HEK293 (cell line): ENCODE measurements around the gene KRTDAP.

ENCODE experiments used
- CTCF ChIA-PET: fragments of 350-600 bp; formaldehyde crosslinking; extraction: SDS; loops from one replicate; lab custom pipeline; 2021; ENCODE audit warnings: antibody characterized with exemption; lab: Yijun Ruan, JAX
- POLR2A ChIA-PET: fragments of 300-600 bp; formaldehyde crosslinking; extraction: SDS; loops from one replicate; lab custom pipeline; 2020; ENCODE audit warnings: antibody characterized with exemption, inconsistent platforms; lab: Yijun Ruan, JAX
- H3K27ac ChIP-seq: fragments of 200-500 bp; sonication (Bioruptor generic); 2 replicates; pipeline ENCODE4 v1.5.1; 2014; ENCODE audit warnings: low read depth, low read length, control low read depth, inconsistent platforms; ENCODE audit errors: extremely low read depth
- H3K36me3 ChIP-seq, 2 experiments: fragments of 200-500 bp in 1 of 2; sonication (Bioruptor generic) in 1 of 2; 1 replicate in 1 of 2; 2 replicates in 1 of 2; pipeline ENCODE4 v1.5.1; 2014 to 2017; ENCODE audit warnings: inconsistent platforms in 2 of 2, low read length in 2 of 2; ENCODE audit not compliant: control insufficient read depth in 2 of 2, insufficient read depth in 1 of 2
- H3K4me1 ChIP-seq: fragments of 200-500 bp; sonication (Bioruptor generic); 2 replicates; pipeline ENCODE4 v1.5.1; 2014; ENCODE audit warnings: mild to moderate bottlenecking, low read length, inconsistent platforms; ENCODE audit not compliant: control insufficient read depth, insufficient read depth
- H3K4me3 ChIP-seq: 2 replicates; pipeline ENCODE4 v1.5.1; 2011; ENCODE audit warnings: low read depth, mild to moderate bottlenecking, control low read depth, low read length, moderate library complexity
- H3K9me3 ChIP-seq: fragments of 200-500 bp; sonication (Bioruptor generic); 2 replicates; pipeline ENCODE4 v1.5.1; 2014; ENCODE audit warnings: low read depth, low read length, inconsistent platforms; ENCODE audit not compliant: control insufficient read depth, insufficient read depth
- BCL11B ChIP-seq: fragments of 450-650 bp; formaldehyde crosslinking; IDR thresholded peaks from 2 replicates; pipeline ENCODE4 v1.5.1; 2016; ENCODE audit warnings: low read depth, missing biosample characterization, missing genetic modification characterization
- EGR2 ChIP-seq: fragments of 450-650 bp; formaldehyde crosslinking; IDR thresholded peaks from 2 replicates; pipeline ENCODE4 v1.5.1; 2016; ENCODE audit warnings: low read depth, missing biosample characterization, missing genetic modification characterization
- GLIS1 ChIP-seq: fragments of 450-650 bp; formaldehyde crosslinking; IDR thresholded peaks from 2 replicates; pipeline ENCODE4 v1.5.1; 2016; ENCODE audit warnings: missing biosample characterization, missing genetic modification characterization
- KLF1 ChIP-seq: fragments of 450-650 bp; formaldehyde crosslinking; IDR thresholded peaks from 2 replicates; pipeline ENCODE4 v1.5.1; 2016; ENCODE audit warnings: missing biosample characterization, missing genetic modification characterization
- OSR2 ChIP-seq: fragments of 450-650 bp; formaldehyde crosslinking; IDR thresholded peaks from 2 replicates; pipeline ENCODE4 v1.5.1; 2016; ENCODE audit warnings: missing biosample characterization, missing genetic modification characterization
- TRIM28 ChIP-seq: IDR thresholded peaks from 2 replicates; pipeline ENCODE4 v1.6.1; 2011; ENCODE audit warnings: low read length, control low read depth, borderline replicate concordance
- YY1 ChIP-seq: fragments of 450-650 bp; formaldehyde crosslinking; IDR thresholded peaks from 2 replicates; pipeline ENCODE4 v1.5.1; 2018; ENCODE audit warnings: missing biosample characterization, missing genetic modification characterization
- ZBTB17 ChIP-seq: fragments of 450-650 bp; formaldehyde crosslinking; IDR thresholded peaks from 2 replicates; pipeline ENCODE4 v1.5.1; 2016; ENCODE audit warnings: missing biosample characterization, missing genetic modification characterization
- ZBTB26 ChIP-seq: fragments of 450-650 bp; formaldehyde crosslinking; optimal IDR thresholded peaks from 2 replicates; pipeline ENCODE3; 2016; ENCODE audit warnings: missing biosample characterization, mild to moderate bottlenecking, missing genetic modification characterization
- ZFHX2 ChIP-seq: fragments of 450-650 bp; formaldehyde crosslinking; conservative IDR thresholded peaks from 2 replicates; pipeline ENCODE4 v1.5.1; 2016; ENCODE audit warnings: missing biosample characterization, missing genetic modification characterization
- ZFP37 ChIP-seq: fragments of 450-650 bp; formaldehyde crosslinking; IDR thresholded peaks from 2 replicates; pipeline ENCODE4 v1.5.1; 2016; ENCODE audit warnings: missing biosample characterization, missing genetic modification characterization
- ZIC2 ChIP-seq: fragments of 450-650 bp; formaldehyde crosslinking; IDR thresholded peaks from 2 replicates; pipeline ENCODE4 v1.5.1; 2016; ENCODE audit warnings: missing biosample characterization, missing genetic modification characterization
- ZNF132 ChIP-seq: fragments of 450-650 bp; formaldehyde crosslinking; IDR thresholded peaks from 2 replicates; pipeline ENCODE4 v1.5.1; 2017; ENCODE audit warnings: missing biosample characterization, missing genetic modification characterization, borderline replicate concordance
- ZNF16 ChIP-seq: fragments of 450-650 bp; formaldehyde crosslinking; IDR thresholded peaks from 2 replicates; pipeline ENCODE4 v1.5.1; 2016; ENCODE audit warnings: low read depth, missing biosample characterization, missing genetic modification characterization
- ZNF2 ChIP-seq: fragments of 450-650 bp; formaldehyde crosslinking; IDR thresholded peaks from 2 replicates; pipeline ENCODE4 v1.5.1; 2016; ENCODE audit warnings: missing biosample characterization, missing genetic modification characterization
- ZNF239 ChIP-seq: fragments of 450-650 bp; formaldehyde crosslinking; IDR thresholded peaks from 2 replicates; pipeline ENCODE4 v1.5.1; 2016; ENCODE audit warnings: missing biosample characterization, missing genetic modification characterization
- ZNF362 ChIP-seq: fragments of 450-650 bp; formaldehyde crosslinking; IDR thresholded peaks from 2 replicates; pipeline ENCODE4 v1.5.1; 2016; ENCODE audit warnings: missing biosample characterization, missing genetic modification characterization
- ZNF707 ChIP-seq: fragments of 450-650 bp; formaldehyde crosslinking; IDR thresholded peaks from 2 replicates; pipeline ENCODE4 v1.5.1; 2016; ENCODE audit warnings: missing biosample characterization, missing genetic modification characterization
- ZNF837 ChIP-seq: fragments of 450-650 bp; formaldehyde crosslinking; IDR thresholded peaks from 2 replicates; pipeline ENCODE4 v1.5.1; 2016; ENCODE audit warnings: missing biosample characterization, missing genetic modification characterization

The KRTDAP gene

DNA sequence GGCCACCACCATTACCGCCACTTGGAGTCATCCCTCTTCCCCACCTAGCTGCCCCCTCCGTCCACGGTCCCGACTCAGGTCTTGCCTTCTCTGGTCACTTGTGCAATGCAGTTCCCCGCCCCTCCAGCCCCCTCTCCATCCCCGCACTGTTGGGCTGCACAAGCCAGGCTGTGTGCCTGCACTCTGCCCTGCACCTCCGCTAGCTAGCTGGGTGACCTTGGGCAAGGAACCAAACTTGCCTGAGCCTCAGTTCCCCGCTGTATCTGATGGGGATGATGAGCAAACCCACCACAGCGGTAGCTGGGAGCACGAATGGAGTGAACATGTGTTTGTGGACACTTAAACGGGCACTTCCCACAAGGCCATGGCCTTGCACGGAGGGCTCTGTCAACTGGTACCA lies 49.6 kb upstream of the KRTDAP start (continued):
- TF ChIP-seq ZNF2 (tag by site-specific recombination) (no peak), ZNF707 (tag by site-specific recombination) (no peak), KLF1 (tag by site-specific recombination) (no peak), ZFP37 (tag by site-specific recombination) (no peak), YY1 (tag by site-specific recombination) (no peak), ZNF16 (tag by site-specific recombination) (no peak), TRIM28 (no peak), ZNF362 (tag by site-specific recombination) (no peak), OSR2 (no peak)
- TF ChIP-seq, all 188 proteins: peak for 0

GRCh38 chr19:35539314-35539713 lies 49.0 kb upstream of the KRTDAP start:
- POLR2A ChIA-PET: interaction anchor here (1.0 kb wide), 1 partner anchor 212 kb away, joined by 3 read pairs; no protein-coding TSS in a partner anchor
- Histone ChIP-seq H3K4me1 (peaks cover 11% of the 10 kb centered on the region), H3K27ac (no peak overlapping the region; the same call in 1 of the 2 replicates), H3K36me3 (peaks cover 39 to 46% of the 10 kb centered on the region in 2 experiments), H3K4me3 (no peak overlapping the region), H3K9me3 (no peaks in the 10 kb centered on the region)
- CTCF ChIA-PET: interaction anchor here (0.6 to 3.4 kb wide), 2 partner anchors 9 to 24 kb away, joined by 3 to 18 read pairs; partner anchors contain the start of gene ATP4A
- peak; percentile 11 for TF ChIP-seq ZBTB26 (tag by site-specific recombination)
- no peak for TF ChIP-seq ZNF239

- peaks cover 6% of the 10 kb centered on the region; the same call in 1 of the 2 replicates for H3K4me1 ChIP-seq
- peaks cover 4 to 15% of the 10 kb centered on the region in 2 experiments; a peak in 2 of 3 replicates for H3K36me3 ChIP-seq
- no peak overlapping the region; the same call in 1 of the 2 replicates for H3K27ac ChIP-seq
- ChIA-PET CTCF (interaction anchor here (0.6 to 2.6 kb wide), 6 partner anchors 18 to 182 kb away, joined by 3 to 12 read pairs (median 4); no protein-coding TSS in a partner anchor), POLR2A (interaction anchor here (1.3 to 1.8 kb wide), 3 partner anchors 10 to 205 kb away, joined by 3 to 7 read pairs (median 7); no protein-coding TSS in a partner anchor)
- TF ChIP-seq ZIC2 (tag by site-specific recombination) (peak; percentile 85), ZNF837 (tag by site-specific recombination) (0 out of 2 replicates have a peak, but pooled peaks have one; percentile 44), EGR2 (tag by site-specific recombination) (peak; percentile 67), BCL11B (tag by site-specific recombination) (no peak), GLIS1 (tag by site-specific recombination) (peak; percentile 57), ZFHX2 (tag by site-specific recombination) (peak; percentile 29; the same call in 1 of the 2 replicates), ZNF132 (no peak), ZBTB17 (peak; percentile 41; the same call in 1 of the 2 replicates)
- no peak overlapping the region for H3K4me3 ChIP-seq
- H3K9me3 ChIP-seq: no peaks in the 10 kb centered on the region
Measured at GRCh38 chr19:35534803-35535480, 44.7 kb upstream of the KRTDAP start.
